Activated CD8-positive, alpha-beta T cell treated with anti-CD3 and anti-CD28 coated beads for 36 hours (primary cell): ENCODE results near the gene PCTP. TPM values are rescaled to one million over a fixed set of nuclear protein-coding genes. Genes with fewer than 3 reads are reported as not detected.

Experiments
- ATAC-seq: fragments of 200-7000 bp; cut with Tn5 transposase; one replicate; pipeline ENCODE4 v1.10.0; 2021; ENCODE audit warnings: mild to moderate bottlenecking, moderate library complexity
- CTCF ChIA-PET: fragments of 350-600 bp; sonication (Branson Sonifier 250); formaldehyde crosslinking; loops from one replicate; lab custom pipeline; 2021; ENCODE audit warnings: antibody characterized with exemption; lab: Charles Lee
- POLR2A ChIA-PET: fragments of 350-600 bp; sonication (Branson Sonifier 250); formaldehyde crosslinking; loops from one replicate; lab custom pipeline; 2021; ENCODE audit warnings: antibody characterized with exemption; lab: Charles Lee
- DNase-seq: peaks from one replicate; pipeline ENCODE4 v3.0.0-alpha.2; 2020
- H3K27ac Mint-ChIP-seq: one replicate; pipeline ENCODE4 v1.8.0; 2021; ENCODE audit warnings: mild to moderate bottlenecking, mixed read lengths
- H3K27me3 Mint-ChIP-seq: one replicate; pipeline ENCODE4 v1.8.0; 2021; ENCODE audit warnings: mixed read lengths
- H3K36me3 Mint-ChIP-seq: one replicate; pipeline ENCODE4 v1.8.0; 2021; ENCODE audit warnings: low read depth, mixed read lengths
- H3K4me1 Mint-ChIP-seq: one replicate; pipeline ENCODE4 v1.8.0; 2021; ENCODE audit warnings: low read depth, mixed read lengths
- H3K4me3 Mint-ChIP-seq: one replicate; pipeline ENCODE4 v1.8.0; 2021; ENCODE audit warnings: mild to moderate bottlenecking, moderate library complexity, mixed read lengths
- H3K9me3 Mint-ChIP-seq: one replicate; pipeline ENCODE4 v1.8.0; 2021; ENCODE audit warnings: mixed read lengths
- CTCF ChIP-seq: fragments of 200-600 bp; IDR thresholded peaks from one replicate; pipeline ENCODE4 v1.8.0; 2022; ENCODE audit warnings: antibody characterized with exemption, mild to moderate bottlenecking
- intact Hi-C: fragments of 100-400 bp; cut with micrococcal nuclease; formaldehyde crosslinking; loops from one replicate; pipeline ENCODE4 v1.10.0; 2022
- total RNA-seq, 2 experiments: library from RNA; stranded (reverse); gene quantifications; one replicate each; pipeline ENCODE4 v1.2.3, GENCODE V29; 2021

The PCTP gene
- total RNA-seq, 2 experiments from 2014 or later, result 6.6 to 7.7 TPM

- Mint-ChIP-seq H3K9me3 (peaks cover 3% of the 10 kb centered on the region), H3K27me3 (peaks cover 3% of the 10 kb centered on the region), H3K27ac (no peak overlapping the region), H3K4me3 (no peak overlapping the region), H3K36me3 (no peaks in the 10 kb centered on the region), H3K4me1 (peaks cover 6% of the 10 kb centered on the region)
- no peak for TF ChIP-seq CTCF
- ChIA-PET CTCF (no interaction called here), POLR2A (no interaction called here)
- ATAC-seq (peak; percentile 74), DNase-seq (peak; percentile 5)
- intact Hi-C loops, result no loop called here
These were observed 56.1 kb downstream of the PCTP start for GRCh38 chr17:55806745-55807495.

GRCh38 chr17:55811536-55811935 lies 60.7 kb downstream of the PCTP start:
- Mint-ChIP-seq H3K4me1 (peaks cover 6% of the 10 kb centered on the region), H3K36me3 (no peaks in the 10 kb centered on the region), H3K9me3 (no peaks in the 10 kb centered on the region), H3K27ac (no peak overlapping the region), H3K27me3 (peaks cover 8% of the 10 kb centered on the region), H3K4me3 (no peak overlapping the region)
- no peak for DNase-seq
- intact Hi-C loops, result no loop called here
- no peak for ATAC-seq
- no peak for TF ChIP-seq CTCF
- ChIA-PET CTCF (no interaction called here), POLR2A (no interaction called here)

GRCh38 chr17:55812323-55812722 lies 61.5 kb downstream of the PCTP start:
- peaks cover 11% of the 10 kb centered on the region for H3K27me3 Mint-ChIP-seq
- no peak for TF ChIP-seq CTCF
- no peak overlapping the region for H3K4me3 Mint-ChIP-seq
- no peaks in the 10 kb centered on the region for H3K9me3 Mint-ChIP-seq
- intact Hi-C loops, result no loop called here
- POLR2A ChIA-PET, result interaction anchor here (0.6 kb wide), 1 partner anchor 434 kb away, joined by 3 read pairs; no protein-coding TSS in a partner anchor
- no peak overlapping the region for H3K27ac Mint-ChIP-seq
- H3K4me1 Mint-ChIP-seq, result peaks cover under 1% of the 10 kb centered on the region
- H3K36me3 Mint-ChIP-seq, result no peaks in the 10 kb centered on the region
- DNase-seq, result no peak
- CTCF ChIA-PET, result no interaction called here
- no peak for ATAC-seq

- Mint-ChIP-seq H3K27me3 (peaks cover 15% of the 10 kb centered on the region), H3K4me3 (no peak overlapping the region), H3K9me3 (no peaks in the 10 kb centered on the region), H3K36me3 (no peaks in the 10 kb centered on the region), H3K4me1 (no peaks in the 10 kb centered on the region), H3K27ac (no peak overlapping the region)
- DNase-seq (no peak), ATAC-seq (no peak)
- ChIA-PET POLR2A (no interaction called here), CTCF (no interaction called here)
- no peak for TF ChIP-seq CTCF
- intact Hi-C loops, result no loop called here
These were observed 63.1 kb downstream of the PCTP start for GRCh38 chr17:55813944-55814343.

- Mint-ChIP-seq H3K4me1 (no peaks in the 10 kb centered on the region), H3K9me3 (no peaks in the 10 kb centered on the region), H3K27me3 (peaks cover 15% of the 10 kb centered on the region), H3K36me3 (no peaks in the 10 kb centered on the region), H3K4me3 (no peak overlapping the region), H3K27ac (no peak overlapping the region)
- TF ChIP-seq CTCF, result no peak
- DNase-seq (no peak), ATAC-seq (no peak)
- CTCF ChIA-PET, result no interaction called here
- intact Hi-C loops, result no loop called here
- POLR2A ChIA-PET, result no interaction called here
These were observed 63.5 kb downstream of the PCTP start for GRCh38 chr17:55814377-55814776.
